ENCODE measurements around the gene COL4A5.

The COL4A5 gene

GRCh38 chrX:108614616-108615015 lies 175.0 kb downstream of the COL4A5 start:
- TF ChIP-seq FOXP2 (optimal IDR thresholded peaks at IDR 0.05; ENCODE audit: borderline replicate concordance, extremely low read depth, extremely low read length, insufficient read depth) (no peak), POLR2AphosphoS5 (IDR thresholded peaks at IDR 0.05; ENCODE audit: low read depth, low read length) (no peak), SIN3A (IDR thresholded peaks at IDR 0.05; ENCODE audit: borderline replicate concordance, insufficient read depth, low read length) (no peak), REST (IDR thresholded peaks at IDR 0.05; ENCODE audit: insufficient read depth in 1 of 2, low read depth in 2 of 2, low read length in 2 of 2) (no peak), TAF1 (IDR thresholded peaks at IDR 0.05; ENCODE audit: borderline replicate concordance, insufficient read depth, low read length) (no peak)

- TF ChIP-seq TAF1 (IDR thresholded peaks at IDR 0.05; ENCODE audit: borderline replicate concordance, insufficient read depth, low read length): no peak
- TF ChIP-seq FOXP2 (optimal IDR thresholded peaks at IDR 0.05; ENCODE audit: borderline replicate concordance, extremely low read depth, extremely low read length, insufficient read depth): no peak
- TF ChIP-seq POLR2AphosphoS5 (IDR thresholded peaks at IDR 0.05; ENCODE audit: low read depth, low read length): no peak
- TF ChIP-seq SIN3A (IDR thresholded peaks at IDR 0.05; ENCODE audit: borderline replicate concordance, insufficient read depth, low read length): no peak
- TF ChIP-seq REST (IDR thresholded peaks at IDR 0.05; ENCODE audit: insufficient read depth in 1 of 2, low read depth in 2 of 2, low read length in 2 of 2): no peak
These were observed 201.2 kb downstream of the COL4A5 start for GRCh38 chrX:108640817-108641216.

- TF ChIP-seq POLR2AphosphoS5 (IDR thresholded peaks at IDR 0.05; ENCODE audit: low read depth, low read length) (no peak), TAF1 (IDR thresholded peaks at IDR 0.05; ENCODE audit: borderline replicate concordance, insufficient read depth, low read length) (no peak), SIN3A (IDR thresholded peaks at IDR 0.05; ENCODE audit: borderline replicate concordance, insufficient read depth, low read length) (no peak), FOXP2 (optimal IDR thresholded peaks at IDR 0.05; ENCODE audit: borderline replicate concordance, extremely low read depth, extremely low read length, insufficient read depth) (no peak), REST (IDR thresholded peaks at IDR 0.05; ENCODE audit: insufficient read depth in 1 of 2, low read depth in 2 of 2, low read length in 2 of 2) (no peak)
These were observed 202.1 kb downstream of the COL4A5 start for GRCh38 chrX:108641589-108642272.

- TF ChIP-seq REST (IDR thresholded peaks at IDR 0.05; ENCODE audit: insufficient read depth in 1 of 2, low read depth in 2 of 2, low read length in 2 of 2) (no peak), POLR2AphosphoS5 (IDR thresholded peaks at IDR 0.05; ENCODE audit: low read depth, low read length) (no peak), FOXP2 (optimal IDR thresholded peaks at IDR 0.05; ENCODE audit: borderline replicate concordance, extremely low read depth, extremely low read length, insufficient read depth) (no peak), TAF1 (IDR thresholded peaks at IDR 0.05; ENCODE audit: borderline replicate concordance, insufficient read depth, low read length) (no peak), SIN3A (IDR thresholded peaks at IDR 0.05; ENCODE audit: borderline replicate concordance, insufficient read depth, low read length) (no peak)
These were observed 202.6 kb downstream of the COL4A5 start for GRCh38 chrX:108642273-108642628.
